Stimulated activated CD8-positive, alpha-beta memory T cell treated with anti-CD3 and anti-CD28 coated beads, Interleukin-4, amount 100 ng/mL, for 1 hour (primary cell): ENCODE data around the gene UBR1.
"Not testable (repeated sequence)": the region's sequence is repeated elsewhere in the genome, so short reads cannot be mapped to it uniquely, and the experiment has no call there.

ENCODE experiments used
- DNase-seq, 2 donors: peaks; one replicate each; pipeline ENCODE4 v3.0.0-alpha.2; 2020; ENCODE audit warnings: low read depth in 2 of 2, low spot score in 1 of 2

The UBR1 gene

DNA sequence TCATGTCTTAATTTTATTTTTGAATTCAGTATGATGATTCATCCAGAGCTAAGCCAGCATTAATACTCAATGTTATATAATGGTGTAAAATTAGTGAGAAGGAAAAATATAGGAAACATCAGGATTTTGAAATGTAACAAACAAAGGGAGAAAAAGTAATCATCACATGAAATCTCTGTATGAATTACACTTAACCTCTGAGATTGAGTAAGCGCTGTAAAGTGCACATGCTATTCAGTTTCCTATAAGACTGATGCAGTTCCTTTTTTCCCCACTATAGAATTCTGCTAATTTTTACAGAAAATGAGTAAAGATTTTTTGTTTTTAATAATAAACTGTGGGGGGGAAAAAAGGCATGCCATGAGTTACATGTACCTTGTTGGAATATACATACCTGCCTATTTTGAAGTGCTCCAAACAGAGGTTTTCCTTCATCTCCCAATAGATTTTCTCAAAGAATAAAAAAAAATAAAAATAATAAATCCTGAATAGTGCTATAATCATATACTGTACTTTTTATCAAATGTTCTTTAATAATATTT, 121.3 kb downstream of the UBR1 start:
- DNase-seq: no peak

DNA sequence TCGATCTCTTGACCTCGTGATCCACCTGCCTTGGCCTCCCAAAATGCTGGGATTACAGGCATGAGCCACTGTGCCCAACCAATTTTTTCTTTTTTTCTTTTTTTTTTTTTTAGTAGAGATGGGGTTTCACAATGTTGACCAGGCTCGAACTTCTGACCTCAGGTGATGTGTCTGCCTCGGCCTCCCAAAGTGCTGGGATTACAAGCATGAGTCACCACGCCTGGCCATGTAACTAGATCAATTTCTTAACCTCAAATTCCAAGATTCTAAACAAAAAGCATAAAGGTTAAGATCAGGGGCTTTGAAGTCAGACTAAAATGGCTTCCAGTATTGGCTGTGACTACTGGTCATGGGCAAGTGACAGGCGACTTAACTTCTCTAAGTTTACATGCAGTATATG, 126.7 kb downstream of the UBR1 start:
- not testable (repeated sequence) for DNase-seq

DNA sequence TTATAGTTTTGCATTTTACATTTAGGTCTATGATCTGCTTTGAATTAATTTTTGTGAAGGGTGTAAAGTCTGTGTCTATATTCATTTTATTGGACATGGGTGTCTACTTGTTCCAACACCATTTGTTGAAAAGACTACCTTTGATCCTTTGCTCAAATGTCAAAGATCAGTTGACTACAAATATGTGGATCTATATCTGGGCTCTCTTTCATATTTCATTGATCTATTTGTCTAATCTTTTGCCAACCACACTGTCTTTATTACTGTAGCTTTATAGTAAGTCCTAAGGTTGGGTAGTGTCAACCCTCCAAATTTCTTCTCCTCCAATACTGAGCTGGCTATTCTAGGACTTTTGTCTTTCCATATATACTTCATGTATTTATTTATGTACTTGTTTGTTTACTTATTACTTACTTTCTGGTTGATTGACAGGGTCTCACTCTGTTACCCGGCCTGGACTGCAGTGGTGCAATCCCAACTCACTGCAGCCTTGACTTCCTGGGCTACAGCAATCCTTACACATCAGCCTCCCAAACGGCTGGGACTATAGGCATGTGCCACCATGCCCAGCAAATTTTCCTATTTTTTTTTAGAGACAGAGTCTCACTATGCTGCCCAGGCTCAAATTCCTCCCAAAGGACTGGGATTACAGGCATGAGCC, 131.5 kb downstream of the UBR1 start:
- no peak for DNase-seq

DNA sequence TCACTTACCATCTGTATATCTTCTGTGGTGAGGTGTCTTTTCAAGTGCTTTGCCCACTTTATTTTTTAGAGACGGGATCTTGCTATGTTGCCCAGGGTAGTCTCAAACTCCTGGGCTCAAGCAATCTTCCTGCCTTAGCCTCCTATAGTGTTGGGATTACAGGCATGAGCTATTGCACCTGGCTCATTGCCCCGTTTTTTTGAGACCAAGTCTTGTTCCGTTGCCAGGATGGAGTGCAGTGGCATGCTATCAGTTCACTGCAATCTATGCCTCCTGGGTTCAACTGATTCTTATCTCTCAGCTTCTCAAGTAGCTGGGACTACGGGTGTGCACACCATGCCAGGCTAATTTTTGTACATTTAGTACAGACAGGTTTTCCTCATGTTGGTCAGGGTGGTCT, 132.7 kb downstream of the UBR1 start:
- DNase-seq: no peak

DNA sequence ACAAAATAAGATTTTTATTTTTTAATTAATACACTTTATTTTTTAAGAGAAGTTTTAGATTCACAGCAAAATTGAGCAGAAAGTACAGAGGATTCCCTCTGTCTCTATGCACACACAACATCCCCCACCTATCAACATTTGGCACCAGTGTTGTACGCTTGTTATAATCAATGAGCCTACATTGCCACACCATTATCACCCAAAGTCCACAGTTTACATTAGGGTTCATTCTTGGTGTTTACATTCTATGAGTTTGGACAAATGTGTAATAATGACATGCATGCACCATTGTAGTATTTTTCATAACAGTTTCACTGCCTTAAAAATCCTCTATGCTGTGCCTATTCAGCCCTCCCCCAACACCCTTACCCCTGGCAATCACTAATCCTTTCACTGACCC, 134.0 kb downstream of the UBR1 start:
- DNase-seq: no peak

DNA sequence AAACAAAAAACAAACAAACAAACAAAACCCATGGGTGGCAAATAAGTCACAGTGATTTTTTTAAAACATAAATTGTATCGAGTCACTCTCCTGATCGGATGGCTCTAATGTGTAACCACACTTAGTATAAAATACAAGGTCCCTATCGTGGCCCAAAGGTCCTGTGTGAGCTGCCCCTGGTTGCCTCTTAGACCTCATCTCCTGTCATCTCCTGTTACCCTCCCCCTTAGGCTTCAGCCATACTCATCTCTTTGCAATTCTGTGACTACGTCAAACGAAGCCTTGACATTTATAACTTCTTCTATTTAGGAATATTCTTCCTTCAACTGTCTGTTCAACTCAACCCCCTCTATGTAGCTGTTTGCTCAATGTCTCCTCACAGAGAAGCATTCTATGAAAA, 141.4 kb downstream of the UBR1 start:
- no peak for DNase-seq

DNA sequence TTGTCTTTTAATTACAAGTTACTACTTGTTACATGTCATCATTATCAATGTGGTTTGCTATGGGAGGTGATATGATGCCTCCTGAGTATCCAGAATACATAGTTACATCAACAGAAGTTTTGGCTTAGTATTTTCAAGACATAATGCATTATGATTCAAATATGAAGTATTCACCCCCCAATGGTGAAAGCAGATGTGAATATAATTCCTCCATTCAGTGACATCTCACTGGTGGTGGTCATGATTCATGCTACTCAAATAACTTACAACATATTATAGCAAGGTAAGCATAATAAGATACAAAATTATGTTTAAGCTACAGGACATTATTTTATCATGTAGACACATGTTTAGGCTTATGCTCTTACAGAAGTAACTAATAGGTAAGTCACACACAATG, 150.3 kb downstream of the UBR1 start:
- no peak for DNase-seq

DNA sequence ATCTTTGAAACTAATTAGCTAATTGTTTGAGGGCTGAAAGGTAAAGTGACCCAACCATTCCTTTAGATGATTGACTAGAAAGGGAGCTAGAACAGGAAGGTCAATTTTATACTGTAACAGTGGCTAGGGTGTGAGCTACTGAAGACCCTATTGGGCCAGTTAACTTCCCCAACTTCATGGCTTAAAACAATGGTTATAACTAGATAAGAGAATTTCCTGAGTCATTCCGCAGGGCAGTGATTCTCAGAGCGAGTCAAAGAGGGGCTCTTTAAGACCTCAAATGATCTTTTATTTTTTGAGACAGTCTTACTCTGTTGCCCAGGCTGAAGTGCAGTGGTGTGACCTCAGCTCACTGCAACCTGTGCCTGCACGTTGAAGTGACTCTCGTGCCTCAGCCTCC, 151.5 kb downstream of the UBR1 start:
- no peak for DNase-seq

DNA sequence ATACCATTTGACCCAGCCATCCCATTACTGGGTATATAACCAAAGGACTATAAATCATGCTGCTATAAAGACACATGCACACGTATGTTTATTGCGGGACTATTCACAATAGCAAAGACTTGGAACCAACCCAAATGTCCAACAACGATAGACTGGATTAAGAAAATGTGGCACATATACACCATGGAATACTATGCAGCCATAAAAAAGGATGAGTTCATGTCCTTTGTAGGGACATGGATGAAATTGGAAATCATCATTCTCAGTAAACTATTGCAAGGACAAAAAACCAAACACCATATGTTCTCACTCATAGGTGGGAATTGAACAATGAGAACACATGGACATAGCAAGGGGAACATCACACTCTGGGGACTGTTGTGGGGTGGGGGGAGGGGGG, 156.9 kb downstream of the UBR1 start:
- not testable (repeated sequence) for DNase-seq

DNA sequence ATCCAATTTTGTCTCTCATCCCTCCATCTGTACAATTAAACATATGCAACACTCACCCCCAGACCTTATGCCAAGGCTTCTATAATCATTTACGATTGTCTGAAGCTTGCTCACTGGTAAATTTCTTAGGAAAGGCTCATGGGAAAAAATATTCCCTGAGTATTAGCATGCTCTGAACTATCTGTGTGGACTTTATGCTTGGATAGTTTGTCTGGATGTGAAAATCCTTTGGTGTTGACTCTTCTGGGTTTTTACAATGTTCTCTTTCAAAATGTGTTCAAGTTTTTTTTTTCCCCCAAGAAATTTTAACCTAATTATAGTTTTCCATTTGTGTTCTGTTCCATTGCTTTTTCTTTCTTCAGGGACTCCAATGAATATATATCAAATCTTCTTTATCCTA, 165.3 kb downstream of the UBR1 start:
- no peak for DNase-seq

DNA sequence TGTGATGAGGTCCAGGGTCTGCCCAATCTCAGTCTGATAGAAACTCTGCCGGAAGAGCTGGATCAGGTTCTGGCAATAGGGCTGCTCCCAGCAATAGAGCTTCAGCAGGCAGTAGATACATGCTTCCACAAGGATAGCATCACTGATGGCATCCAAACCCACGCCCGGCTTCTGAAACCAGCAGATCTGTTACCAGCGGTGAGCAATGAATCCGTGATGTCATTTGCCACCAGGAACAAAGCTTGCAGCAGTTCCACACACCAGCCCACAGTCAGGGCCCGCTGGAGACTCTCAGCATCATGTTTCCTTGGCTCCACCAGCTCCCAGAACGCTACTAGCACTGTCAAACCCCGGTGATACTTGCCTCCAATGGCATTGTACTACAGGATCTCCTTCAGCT, 166.0 kb downstream of the UBR1 start:
- no peak for DNase-seq

DNA sequence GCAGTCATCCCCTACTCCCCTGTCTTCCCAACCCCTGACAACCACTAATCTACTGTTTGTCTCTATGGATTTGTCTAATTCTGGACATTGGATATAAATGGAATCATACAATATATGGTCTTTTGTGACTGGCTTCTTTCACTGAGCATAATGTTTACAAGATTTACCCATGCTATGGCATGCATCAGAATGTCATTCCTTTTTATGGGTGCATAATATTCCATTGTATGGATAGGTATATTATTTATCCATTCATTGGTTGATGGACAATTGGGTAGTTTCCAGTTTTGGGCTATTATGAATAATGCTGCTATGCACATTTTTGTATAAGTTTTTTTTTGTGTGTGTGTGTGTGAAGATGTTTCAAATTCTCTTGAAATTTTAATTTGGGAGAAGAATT, 168.7 kb downstream of the UBR1 start:
- no peak for DNase-seq

DNA sequence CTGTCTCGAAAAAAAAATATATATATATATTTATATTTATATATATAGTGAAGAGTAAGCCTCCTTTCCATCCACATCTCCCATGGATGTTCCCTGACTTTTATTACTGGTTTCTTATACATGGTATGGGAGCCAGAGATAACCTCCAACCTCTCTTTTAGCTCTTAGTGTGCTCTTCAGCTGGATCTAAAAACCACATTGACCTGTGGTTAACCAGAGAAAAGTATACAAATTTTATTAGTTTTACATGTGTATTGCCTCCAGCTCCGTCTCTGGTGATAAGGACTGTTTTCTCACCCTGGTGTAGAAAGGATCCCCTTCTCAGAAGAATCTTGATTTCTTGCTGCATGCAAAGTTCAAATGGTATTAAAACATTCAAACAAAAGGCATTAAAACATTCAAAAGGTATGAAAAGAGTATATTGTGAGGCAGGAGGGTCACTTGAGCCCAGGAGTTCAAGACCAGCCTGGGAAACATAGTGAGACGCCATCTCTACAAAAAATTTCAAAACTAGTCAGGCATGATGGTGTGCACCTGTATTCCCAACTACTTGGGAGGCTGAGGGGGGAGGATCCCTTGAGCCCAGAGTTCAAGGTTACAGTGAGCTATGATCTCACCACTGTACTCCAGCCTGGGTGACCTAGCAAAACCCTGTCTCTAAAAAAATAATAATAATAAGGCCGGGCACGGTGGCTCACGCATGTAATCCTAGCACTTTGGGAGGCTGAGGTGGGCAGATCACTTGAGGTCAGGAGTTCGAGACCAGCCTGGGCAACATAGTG, 171.8 kb downstream of the UBR1 start:
- no peak for DNase-seq

DNA sequence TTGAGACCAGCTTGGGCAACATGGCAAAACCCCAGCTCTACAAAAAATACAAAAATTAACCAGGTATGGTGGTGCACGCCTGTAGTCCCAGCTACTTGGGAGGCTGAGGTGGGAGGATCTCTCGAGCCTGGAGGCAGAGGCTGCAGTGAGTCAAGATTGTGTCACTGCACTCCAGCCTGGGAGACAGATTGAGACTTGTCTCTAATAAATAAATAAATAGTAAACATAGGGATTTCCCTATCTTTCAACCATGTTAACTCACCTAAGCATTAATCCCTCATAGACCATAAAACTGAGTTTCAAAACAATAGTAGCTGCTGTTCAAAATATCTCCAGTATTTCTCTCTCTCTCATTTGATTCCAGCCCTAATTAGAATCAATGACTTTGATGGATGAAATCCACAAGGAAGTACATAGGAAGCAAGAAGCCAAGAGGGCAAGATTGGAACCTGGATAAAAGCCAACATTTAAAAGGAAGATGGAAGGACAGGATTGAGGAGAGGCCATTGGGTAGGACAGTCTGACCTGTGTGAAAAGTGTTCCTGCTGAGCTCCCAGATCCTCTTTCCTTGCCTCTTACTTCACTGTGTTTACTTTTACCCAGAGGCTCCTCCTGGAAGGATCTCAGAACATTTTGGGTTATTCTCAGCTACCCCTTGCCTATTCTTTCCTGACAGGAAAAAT, 172.9 kb downstream of the UBR1 start:
- no peak for DNase-seq

DNA sequence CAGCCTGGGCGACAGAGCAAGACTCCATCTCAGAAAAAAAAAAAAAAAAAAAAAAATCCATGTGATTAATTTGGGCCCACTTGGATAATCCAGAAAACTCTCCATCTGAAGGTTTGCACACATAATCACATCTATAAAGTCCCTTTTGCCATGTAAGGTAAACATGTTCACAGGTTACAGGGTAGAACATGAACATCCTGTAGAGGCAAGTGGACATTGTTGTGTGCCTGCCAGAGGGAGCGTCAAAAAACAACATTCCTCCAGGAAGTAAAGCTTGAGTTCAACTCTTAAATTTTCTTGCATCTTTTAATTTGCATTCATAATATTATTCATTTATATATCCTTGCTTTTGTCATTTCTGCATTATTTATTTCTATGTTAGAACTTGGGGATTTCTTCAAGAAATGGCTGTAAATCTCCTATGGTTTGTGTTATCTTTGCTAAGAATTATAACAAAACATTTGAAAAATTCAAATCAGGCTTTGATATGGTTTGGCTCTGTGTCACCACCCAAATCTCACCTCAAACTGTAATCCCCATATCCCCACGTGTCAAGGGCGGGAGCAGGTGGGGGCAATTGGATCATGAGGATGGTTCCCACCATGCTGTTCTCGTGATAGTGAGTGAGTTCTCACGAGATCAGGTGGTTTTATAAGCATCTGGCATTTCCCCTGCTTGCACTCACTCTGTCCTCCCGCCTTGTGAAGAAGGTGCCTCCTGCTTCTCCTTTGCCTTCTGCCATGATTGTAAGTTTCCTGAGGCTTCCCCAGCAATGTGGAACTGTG, 173.9 kb downstream of the UBR1 start:
- no peak for DNase-seq

DNA sequence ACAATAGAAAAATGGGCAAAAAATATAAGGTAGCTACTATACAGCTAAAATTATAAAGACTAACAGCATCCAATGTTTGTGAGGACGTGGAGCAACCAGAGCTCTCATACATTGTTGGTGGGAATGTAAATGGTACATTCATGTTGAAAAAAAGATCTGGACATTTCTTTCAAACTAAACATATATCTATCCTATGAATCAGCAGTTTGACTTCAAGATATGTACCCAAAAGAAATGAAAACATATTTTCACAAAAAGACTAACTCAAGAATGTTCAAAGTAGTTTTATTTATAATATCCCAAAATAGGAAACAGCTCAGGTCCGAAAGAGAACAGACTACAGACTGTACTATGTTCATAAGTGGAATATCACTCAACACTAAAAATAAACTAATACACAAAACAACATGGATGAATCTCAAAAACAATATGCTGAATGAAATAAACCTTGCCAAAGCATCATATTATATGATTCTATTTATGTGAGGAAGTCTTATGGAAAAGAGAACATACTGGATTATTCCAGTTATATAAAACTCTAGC, 176.5 kb downstream of the UBR1 start:
- DNase-seq: no peak

DNA sequence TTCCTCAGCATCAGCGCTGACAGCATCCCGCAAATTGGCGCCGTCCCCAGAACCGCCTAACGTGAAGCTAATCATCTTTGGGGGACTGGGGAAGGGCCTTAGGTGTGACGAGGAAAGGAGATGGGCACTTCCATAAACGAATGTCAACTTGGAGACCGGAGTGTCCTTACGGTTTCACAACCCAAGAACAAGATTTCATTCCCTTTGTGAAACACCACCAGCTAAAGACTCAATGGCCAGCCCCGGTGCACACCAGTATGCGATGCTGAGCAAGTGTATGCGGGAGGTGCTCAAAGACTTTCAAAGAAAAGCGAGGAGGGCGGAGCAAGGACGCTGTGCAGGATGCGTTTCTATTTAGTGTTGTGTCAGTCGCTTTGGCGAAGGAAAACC, 184.5 kb downstream of the UBR1 start:
- peak; percentile 8 to 25 for DNase-seq

DNA sequence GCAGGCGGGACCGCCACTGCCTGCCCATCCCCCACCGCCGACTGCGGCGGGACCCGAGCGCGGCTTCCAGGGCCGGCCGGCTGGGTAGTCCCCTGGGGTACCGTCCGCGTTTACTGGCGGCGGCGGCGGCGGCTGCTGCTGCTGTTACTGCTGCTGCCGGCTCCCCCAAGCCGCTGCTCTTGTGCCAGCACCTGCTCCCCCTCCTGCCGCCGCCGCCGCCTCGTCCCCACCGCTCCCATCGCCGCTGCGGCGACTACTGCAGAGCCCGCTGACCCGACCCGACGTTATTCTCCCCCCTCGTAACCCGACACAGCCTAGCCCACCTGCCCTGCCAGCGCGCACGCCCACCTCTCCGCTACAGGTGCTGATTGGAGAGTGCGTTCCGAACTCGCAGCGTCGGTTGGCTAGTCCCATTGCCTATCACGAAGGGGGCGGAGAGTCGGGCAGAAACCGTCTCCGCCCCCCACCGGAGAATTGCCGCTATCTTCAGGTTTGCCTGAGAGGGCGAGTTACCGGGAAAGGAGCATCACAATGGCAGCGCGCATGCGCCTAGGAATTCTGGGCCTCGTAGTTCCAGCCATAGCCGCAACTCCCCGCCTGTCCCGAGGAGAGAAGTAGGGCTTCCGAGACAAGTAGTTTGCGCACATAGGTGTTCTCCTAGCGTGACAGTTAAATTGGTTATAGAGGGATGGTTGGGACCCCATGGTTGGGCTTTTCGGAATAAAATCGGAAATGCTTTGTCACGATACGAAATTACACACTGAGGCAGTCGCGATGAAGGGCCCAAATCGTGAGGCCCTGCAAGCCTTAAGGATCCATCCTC, 185.1 kb downstream of the UBR1 start, which contains the start of gene TTBK2:
TTBK2 (minus strand) TSS at position 260 of the 823 bp plus-strand sequence. CDS start 42,161 bp downstream, outside the sequence.
- DNase-seq: peak; percentile 92 to 94

DNA sequence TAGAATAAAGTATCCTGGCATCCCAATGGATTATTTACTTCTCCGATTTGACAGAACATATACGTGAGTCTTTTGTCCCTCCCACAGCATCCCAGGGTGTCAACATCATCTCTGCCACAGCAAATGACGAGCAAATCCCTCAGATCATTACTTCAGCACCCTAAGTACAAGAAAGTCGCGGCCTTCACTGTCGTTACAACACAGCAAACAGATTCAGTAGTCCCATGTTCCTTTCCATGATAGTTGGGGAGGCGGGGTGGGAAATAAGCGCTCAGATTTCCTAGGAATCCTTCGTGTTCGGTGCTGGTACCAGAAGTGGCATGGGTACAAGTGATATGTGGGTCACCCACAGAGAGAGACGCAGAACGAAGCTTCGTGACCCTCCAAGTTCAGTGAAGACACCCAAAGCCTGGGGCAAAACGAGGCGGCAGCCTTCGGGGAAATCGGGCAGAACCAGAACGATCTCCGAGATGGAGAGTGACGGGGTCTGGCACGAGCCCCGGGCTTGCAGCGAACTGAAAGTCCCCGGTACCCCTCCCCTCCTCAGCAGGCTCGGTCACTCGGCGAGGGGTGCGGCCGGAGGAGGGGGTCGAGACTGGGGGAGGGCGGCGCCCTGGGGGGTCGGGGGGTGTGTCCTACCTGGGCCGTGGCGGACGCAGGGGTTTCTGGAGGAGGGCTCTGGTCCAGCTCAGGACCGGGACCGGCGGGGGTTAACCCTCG, 185.9 kb downstream of the UBR1 start:
- peak in 1 of 2 donors; percentile 19 for DNase-seq
